LHCN-M2 (cell line): ENCODE results near the gene ATP8B4. TPM values are rescaled to one million over a fixed set of nuclear protein-coding genes. Genes with fewer than 3 reads are reported as not detected.
A peak's percentile ranks its signal among the peaks of the same experiment; 100 is the strongest.
"Not testable (repeated sequence)": the region's sequence is repeated elsewhere in the genome, so short reads cannot be mapped to it uniquely, and the experiment has no call there.

Source experiments
- DNase-seq: peaks from one replicate; pipeline ENCODE4 v3.0.0-alpha.2; 2012; ENCODE audit warnings: low read depth
- polyA plus RNA-seq: library from polyadenylated mRNA; unstranded; fragments of >200 nt; gene quantifications from one replicate; pipeline ENCODE4 v1.2.1, GENCODE V29; 2012; ENCODE audit warnings: missing spikeins
- total RNA-seq: library from RNA; depleted of rRNA; stranded (reverse); fragments of >200 nt; gene quantifications from 2 replicates; pipeline ENCODE4 v1.2.3, GENCODE V29; 2014; rRNA removed

ATP8B4 gene
- total RNA-seq = 1.0 and 4.6 TPM in 2 replicates
- 0.32 TPM for polyA plus RNA-seq

- DNase-seq = peak; percentile 18
These were observed at the start of gene ATP8B4 for GRCh38 chr15:50119063-50120040. ATP8B4 (minus strand) TSS chr15:50119233; CDS start chr15:50106966, 12,267 bp downstream.

- DNase-seq = no peak
These were observed 49.3 kb upstream of the ATP8B4 start for GRCh38 chr15:50168379-50168778.

- no peak for DNase-seq
These were observed 48.1 kb upstream of the ATP8B4 start for GRCh38 chr15:50167110-50167509.

- no peak for DNase-seq
These were observed 47.2 kb upstream of the ATP8B4 start for GRCh38 chr15:50166216-50166615.

- no peak for DNase-seq
These were observed 45.4 kb upstream of the ATP8B4 start for GRCh38 chr15:50164458-50164857.

GRCh38 chr15:50163719-50164410 lies 44.8 kb upstream of the ATP8B4 start:
- DNase-seq = no peak

- DNase-seq = no peak
These were observed 44.1 kb upstream of the ATP8B4 start for GRCh38 chr15:50162969-50163718.

GRCh38 chr15:50158236-50158635 lies 39.2 kb upstream of the ATP8B4 start:
- DNase-seq = not testable (repeated sequence)

- no peak for DNase-seq
These were observed 32.4 kb upstream of the ATP8B4 start for GRCh38 chr15:50151476-50151875.

- no peak for DNase-seq
These were observed 31.8 kb upstream of the ATP8B4 start for GRCh38 chr15:50150851-50151250.

GRCh38 chr15:50150349-50150748 lies 31.3 kb upstream of the ATP8B4 start:
- no peak for DNase-seq

- DNase-seq = no peak
These were observed 30.1 kb upstream of the ATP8B4 start for GRCh38 chr15:50149090-50149489.

- DNase-seq = peak; percentile 79
These were observed 29.4 kb upstream of the ATP8B4 start for GRCh38 chr15:50148362-50148963.

GRCh38 chr15:50146632-50147031 lies 27.6 kb upstream of the ATP8B4 start:
- no peak for DNase-seq

GRCh38 chr15:50145451-50145872 lies 26.4 kb upstream of the ATP8B4 start:
- peak; percentile 87 for DNase-seq

- peak; percentile 57 for DNase-seq
These were observed 25.5 kb upstream of the ATP8B4 start for GRCh38 chr15:50144341-50145120.

GRCh38 chr15:50143255-50143860 lies 24.3 kb upstream of the ATP8B4 start:
- DNase-seq = no peak

- no peak for DNase-seq
These were observed 22.8 kb upstream of the ATP8B4 start for GRCh38 chr15:50141856-50142255.

- no peak for DNase-seq
These were observed 21.9 kb upstream of the ATP8B4 start for GRCh38 chr15:50140983-50141382.

- DNase-seq = no peak
These were observed 21.1 kb upstream of the ATP8B4 start for GRCh38 chr15:50140098-50140497.
